GM12874 (cell line): ENCODE measurements around the gene CLDN24.

Source experiments
- CTCF ChIP-seq: IDR thresholded peaks from 2 replicates; pipeline ENCODE4 v1.5.1; 2011; ENCODE audit warnings: low read depth, mild to moderate bottlenecking, control low read depth, low read length, moderate library complexity; ENCODE audit not compliant: insufficient read depth

Gene CLDN24

GRCh38 chr4:183327827-183328226 is 5.6 kb upstream of the CLDN24 start:
- TF ChIP-seq CTCF: no peak

GRCh38 chr4:183326853-183327252 is 4.6 kb upstream of the CLDN24 start:
- no peak for TF ChIP-seq CTCF

- no peak for TF ChIP-seq CTCF
These were observed 2.4 kb upstream of the CLDN24 start for GRCh38 chr4:183324619-183325018.

GRCh38 chr4:183323295-183323694 is 1.1 kb upstream of the CLDN24 start:
- no peak for TF ChIP-seq CTCF

- TF ChIP-seq CTCF: no peak
These were observed 710 bp downstream of the CLDN24 start for GRCh38 chr4:183321516-183321915.

- TF ChIP-seq CTCF: no peak
These were observed 1.1 kb downstream of the CLDN24 start for GRCh38 chr4:183321079-183321478.

GRCh38 chr4:183320211-183321059 is 1.8 kb downstream of the CLDN24 start, which contains the start of gene CLDN22:
TSS of gene CLDN22 (minus strand) at chr4:183320276. CDS start at chr4:183320218, 58 bp downstream.
- no peak for TF ChIP-seq CTCF
